SK-N-SH treated with all-trans-retinoic acid at 6 μM for 48 hours (cell line): ENCODE data around the gene DIAPH3.

ENCODE experiments used
- ZNF8 ChIP-seq: fragments of 450-650 bp; formaldehyde crosslinking; IDR thresholded peaks from 2 replicates; pipeline ENCODE4 v1.5.0; 2020; ENCODE audit warnings: mild to moderate bottlenecking, moderate library complexity
- TF ChIP-seq, protein P1 (sequence below): fragments of 250-450 bp; sonication (Bioruptor Pico); IDR thresholded peaks from 2 replicates; pipeline ENCODE4 v1.5.1; 2020; ENCODE audit warnings: low read depth, mild to moderate bottlenecking, moderate library complexity
- TF ChIP-seq, protein P2 (sequence below): fragments of 250-450 bp; sonication (Bioruptor Pico); IDR thresholded peaks from 2 replicates; pipeline ENCODE4 v1.8.0; 2020; ENCODE audit warnings: mild to moderate bottlenecking, moderate library complexity, borderline replicate concordance

DNA sequence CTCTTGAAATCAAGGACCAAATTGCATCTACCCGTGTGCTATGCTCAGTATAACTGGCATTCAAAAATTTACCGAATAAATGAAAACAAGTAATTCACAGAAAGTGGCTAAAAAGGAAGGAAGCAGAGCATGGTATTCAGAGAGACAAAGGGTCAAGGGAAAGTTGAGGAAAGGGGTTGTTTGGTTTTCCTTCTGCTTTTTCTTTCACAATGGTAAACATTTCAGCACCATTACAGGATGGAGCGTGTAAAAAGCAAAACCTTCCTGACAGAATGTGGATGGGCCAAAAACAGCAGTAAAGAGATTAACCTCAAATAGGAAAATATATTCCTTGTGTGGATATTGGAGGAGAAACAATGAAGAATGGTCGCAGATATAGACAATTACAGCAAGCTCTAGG is 14.8 kb downstream of the DIAPH3 start:
- no peak for TF ChIP-seq ZNF8 (CRISPR knock-in tag)
- TF ChIP-seq, protein P1, sequence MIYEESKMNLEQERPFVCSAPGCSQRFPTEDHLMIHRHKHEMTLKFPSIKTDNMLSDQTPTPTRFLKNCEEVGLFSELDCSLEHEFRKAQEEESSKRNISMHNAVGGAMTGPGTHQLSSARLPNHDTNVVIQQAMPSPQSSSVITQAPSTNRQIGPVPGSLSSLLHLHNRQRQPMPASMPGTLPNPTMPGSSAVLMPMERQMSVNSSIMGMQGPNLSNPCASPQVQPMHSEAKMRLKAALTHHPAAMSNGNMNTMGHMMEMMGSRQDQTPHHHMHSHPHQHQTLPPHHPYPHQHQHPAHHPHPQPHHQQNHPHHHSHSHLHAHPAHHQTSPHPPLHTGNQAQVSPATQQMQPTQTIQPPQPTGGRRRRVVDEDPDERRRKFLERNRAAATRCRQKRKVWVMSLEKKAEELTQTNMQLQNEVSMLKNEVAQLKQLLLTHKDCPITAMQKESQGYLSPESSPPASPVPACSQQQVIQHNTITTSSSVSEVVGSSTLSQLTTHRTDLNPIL (CRISPR knock-in tag) = no peak
- TF ChIP-seq, protein P2, sequence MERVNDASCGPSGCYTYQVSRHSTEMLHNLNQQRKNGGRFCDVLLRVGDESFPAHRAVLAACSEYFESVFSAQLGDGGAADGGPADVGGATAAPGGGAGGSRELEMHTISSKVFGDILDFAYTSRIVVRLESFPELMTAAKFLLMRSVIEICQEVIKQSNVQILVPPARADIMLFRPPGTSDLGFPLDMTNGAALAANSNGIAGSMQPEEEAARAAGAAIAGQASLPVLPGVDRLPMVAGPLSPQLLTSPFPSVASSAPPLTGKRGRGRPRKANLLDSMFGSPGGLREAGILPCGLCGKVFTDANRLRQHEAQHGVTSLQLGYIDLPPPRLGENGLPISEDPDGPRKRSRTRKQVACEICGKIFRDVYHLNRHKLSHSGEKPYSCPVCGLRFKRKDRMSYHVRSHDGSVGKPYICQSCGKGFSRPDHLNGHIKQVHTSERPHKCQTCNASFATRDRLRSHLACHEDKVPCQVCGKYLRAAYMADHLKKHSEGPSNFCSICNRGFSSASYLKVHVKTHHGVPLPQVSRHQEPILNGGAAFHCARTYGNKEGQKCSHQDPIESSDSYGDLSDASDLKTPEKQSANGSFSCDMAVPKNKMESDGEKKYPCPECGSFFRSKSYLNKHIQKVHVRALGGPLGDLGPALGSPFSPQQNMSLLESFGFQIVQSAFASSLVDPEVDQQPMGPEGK = no peak
